IgD-negative memory B cell (primary cell): ENCODE results near the gene TNS2. TPM values are rescaled to one million over a fixed set of nuclear protein-coding genes. Genes with fewer than 3 reads are reported as not detected.

Experiments used
- H3K27ac Mint-ChIP-seq, 3 donors: one replicate each; pipeline ENCODE4 v1.8.0; 2020 to 2022; ENCODE audit warnings: mild to moderate bottlenecking in 3 of 3, mixed read lengths in 3 of 3, moderate library complexity in 1 of 3
- H3K27me3 Mint-ChIP-seq: one replicate; pipeline ENCODE4 v1.8.0; 2021; ENCODE audit warnings: mixed read lengths
- H3K36me3 Mint-ChIP-seq: one replicate; pipeline ENCODE4 v1.8.0; 2020; ENCODE audit warnings: mild to moderate bottlenecking, mixed read lengths
- H3K4me1 Mint-ChIP-seq, 3 donors: one replicate each; pipeline ENCODE4 v1.8.0; 2020 to 2022; ENCODE audit warnings: mixed read lengths in 3 of 3, mild to moderate bottlenecking in 1 of 3
- H3K4me3 Mint-ChIP-seq, 4 donors: one replicate each; pipeline ENCODE4 v1.8.0; 2020 to 2022; ENCODE audit warnings: mild to moderate bottlenecking in 4 of 4, mixed read lengths in 4 of 4, moderate library complexity in 3 of 4
- H3K9me3 Mint-ChIP-seq, 3 donors: one replicate each; pipeline ENCODE4 v1.8.0; 2020 to 2021; ENCODE audit warnings: mixed read lengths in 3 of 3, mild to moderate bottlenecking in 1 of 3
- polyA plus RNA-seq: library from polyadenylated mRNA; unstranded; fragments of 300-500 nt; fragmentation: Illumina TruSeq; gene quantifications from one replicate; pipeline ENCODE4 v1.2.3, GENCODE V29; 2021

The TNS2 gene
- polyA plus RNA-seq, 1 donor from 2014 or later, result not detected

- Mint-ChIP-seq H3K36me3 (no peaks in the 10 kb centered on the region), H3K4me1 (no peaks in the 10 kb centered on the region), H3K9me3 (no peaks in the 10 kb centered on the region), H3K4me3 (no peak overlapping the region), H3K27ac (no peak overlapping the region), H3K27me3 (no peaks in the 10 kb centered on the region)
Observed at GRCh38 chr12:53059434-53060063, 9.7 kb downstream of the TNS2 start.

DNA sequence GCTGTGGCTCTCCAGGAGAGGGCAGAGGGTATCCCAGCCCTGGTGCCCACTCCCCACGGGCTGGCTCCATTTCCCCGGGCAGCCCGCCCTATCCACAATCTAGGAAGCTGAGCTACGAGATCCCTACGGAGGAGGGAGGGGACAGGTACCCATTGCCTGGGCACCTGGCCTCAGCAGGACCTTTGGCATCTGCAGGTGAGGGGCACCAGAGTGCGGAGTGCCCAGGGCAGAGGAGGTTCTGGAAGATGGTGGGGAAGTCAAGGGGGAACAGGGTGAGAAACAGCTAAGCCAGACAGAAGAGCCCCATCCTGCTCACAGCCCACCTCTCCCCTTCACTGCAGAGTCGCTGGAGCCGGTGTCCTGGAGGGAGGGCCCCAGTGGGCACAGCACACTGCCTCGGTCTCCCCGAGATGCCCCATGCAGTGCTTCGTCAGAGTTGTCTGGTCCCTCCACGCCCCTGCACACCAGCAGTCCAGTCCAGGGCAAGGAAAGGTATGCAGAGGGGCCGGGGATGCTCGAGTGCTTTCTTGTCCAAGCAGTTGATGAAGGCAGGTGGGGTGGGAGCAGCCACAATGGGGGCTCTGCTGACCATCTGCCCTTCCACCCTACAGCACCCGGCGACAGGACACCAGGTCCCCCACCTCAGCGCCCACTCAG, 10.3 kb downstream of the TNS2 start:
- H3K36me3 Mint-ChIP-seq, result peaks cover 2% of the 10 kb centered on the region
- no peak overlapping the region for H3K4me3 Mint-ChIP-seq
- H3K27ac Mint-ChIP-seq, result no peak overlapping the region
- no peaks in the 10 kb centered on the region for H3K4me1 Mint-ChIP-seq
- H3K27me3 Mint-ChIP-seq, result no peaks in the 10 kb centered on the region
- no peaks in the 10 kb centered on the region for H3K9me3 Mint-ChIP-seq

DNA sequence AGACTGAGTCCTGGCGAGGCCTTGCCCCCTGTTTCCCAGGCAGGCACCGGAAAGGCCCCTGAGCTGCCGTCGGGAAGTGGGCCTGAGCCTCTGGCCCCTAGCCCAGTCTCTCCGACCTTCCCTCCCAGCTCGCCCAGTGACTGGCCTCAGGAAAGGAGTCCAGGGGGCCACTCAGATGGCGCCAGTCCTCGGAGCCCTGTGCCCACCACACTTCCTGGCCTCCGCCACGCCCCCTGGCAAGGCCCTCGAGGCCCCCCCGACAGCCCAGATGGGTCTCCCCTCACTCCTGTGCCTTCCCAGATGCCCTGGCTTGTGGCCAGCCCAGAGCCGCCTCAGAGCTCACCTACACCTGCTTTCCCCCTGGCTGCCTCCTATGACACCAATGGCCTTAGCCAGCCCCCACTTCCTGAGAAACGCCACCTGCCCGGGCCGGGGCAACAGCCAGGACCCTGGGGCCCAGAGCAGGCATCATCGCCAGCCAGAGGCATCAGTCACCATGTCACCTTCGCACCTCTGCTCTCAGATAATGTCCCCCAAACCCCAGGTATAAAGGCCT, 10.9 kb downstream of the TNS2 start:
- Mint-ChIP-seq H3K27me3 (no peaks in the 10 kb centered on the region), H3K4me1 (peaks cover 0 to under 1% (median 0%) of the 10 kb centered on the region in 3 donors), H3K9me3 (no peaks in the 10 kb centered on the region), H3K36me3 (peaks cover 3% of the 10 kb centered on the region), H3K27ac (no peak overlapping the region), H3K4me3 (no peak overlapping the region)

GRCh38 chr12:53061404-53062010, 11.6 kb downstream of the TNS2 start:
- Mint-ChIP-seq H3K27me3 (no peaks in the 10 kb centered on the region), H3K9me3 (no peaks in the 10 kb centered on the region), H3K4me3 (no peak overlapping the region), H3K27ac (peak overlapping the region in 1 of 3 donors; percentile 23), H3K36me3 (peaks cover 3% of the 10 kb centered on the region), H3K4me1 (peaks cover 0 to 5% (median 3%) of the 10 kb centered on the region in 3 donors)

DNA sequence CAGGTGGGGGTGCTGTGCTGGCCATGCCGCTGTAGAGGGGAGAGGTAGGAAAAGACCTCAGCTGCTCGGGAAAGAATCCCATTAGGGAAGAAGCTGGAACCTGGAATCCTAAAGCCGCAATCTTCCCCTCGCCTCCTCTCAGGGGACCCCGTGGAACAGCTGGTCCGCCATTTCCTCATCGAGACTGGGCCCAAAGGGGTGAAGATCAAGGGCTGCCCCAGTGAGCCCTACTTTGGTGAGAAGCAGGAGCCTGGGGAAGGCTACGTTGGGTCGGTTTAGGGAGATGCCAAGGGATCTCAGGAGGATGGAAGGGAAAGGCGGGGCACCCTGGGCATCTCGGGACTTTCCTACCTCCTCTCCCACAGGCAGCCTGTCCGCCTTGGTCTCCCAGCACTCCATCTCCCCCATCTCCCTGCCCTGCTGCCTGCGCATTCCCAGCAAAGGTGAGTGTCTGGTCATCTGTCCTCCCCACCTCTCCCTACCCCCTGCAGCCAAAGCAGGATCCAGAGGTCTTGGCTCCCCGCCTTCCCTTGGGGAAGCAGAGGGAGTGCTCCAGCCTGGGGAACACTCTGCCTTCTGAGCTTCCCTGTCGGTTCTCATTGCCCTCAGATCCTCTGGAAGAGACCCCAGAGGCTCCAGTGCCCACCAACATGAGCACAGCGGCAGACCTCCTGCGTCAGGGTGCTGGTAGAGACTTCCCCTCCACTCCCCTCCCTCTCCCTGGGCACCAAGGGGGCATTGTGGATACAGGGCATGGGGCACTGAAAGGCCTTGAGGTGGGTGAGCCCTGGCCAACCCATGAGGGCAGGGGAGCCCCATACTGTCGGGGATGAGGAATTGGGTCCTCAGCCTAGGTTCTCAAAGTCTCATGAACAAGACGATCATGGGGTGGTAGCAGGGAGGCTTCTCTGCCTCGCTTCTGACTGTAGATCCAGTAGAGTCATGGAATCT, 12.4 kb downstream of the TNS2 start:
- H3K36me3 Mint-ChIP-seq, result peaks cover 5% of the 10 kb centered on the region
- no peaks in the 10 kb centered on the region for H3K9me3 Mint-ChIP-seq
- no peaks in the 10 kb centered on the region for H3K27me3 Mint-ChIP-seq
- H3K4me1 Mint-ChIP-seq, result peaks cover 0 to 5% (median 3%) of the 10 kb centered on the region in 3 donors
- H3K4me3 Mint-ChIP-seq, result no peak overlapping the region
- peak overlapping the region in 2 of 3 donors; percentile 23 to 63 for H3K27ac Mint-ChIP-seq

DNA sequence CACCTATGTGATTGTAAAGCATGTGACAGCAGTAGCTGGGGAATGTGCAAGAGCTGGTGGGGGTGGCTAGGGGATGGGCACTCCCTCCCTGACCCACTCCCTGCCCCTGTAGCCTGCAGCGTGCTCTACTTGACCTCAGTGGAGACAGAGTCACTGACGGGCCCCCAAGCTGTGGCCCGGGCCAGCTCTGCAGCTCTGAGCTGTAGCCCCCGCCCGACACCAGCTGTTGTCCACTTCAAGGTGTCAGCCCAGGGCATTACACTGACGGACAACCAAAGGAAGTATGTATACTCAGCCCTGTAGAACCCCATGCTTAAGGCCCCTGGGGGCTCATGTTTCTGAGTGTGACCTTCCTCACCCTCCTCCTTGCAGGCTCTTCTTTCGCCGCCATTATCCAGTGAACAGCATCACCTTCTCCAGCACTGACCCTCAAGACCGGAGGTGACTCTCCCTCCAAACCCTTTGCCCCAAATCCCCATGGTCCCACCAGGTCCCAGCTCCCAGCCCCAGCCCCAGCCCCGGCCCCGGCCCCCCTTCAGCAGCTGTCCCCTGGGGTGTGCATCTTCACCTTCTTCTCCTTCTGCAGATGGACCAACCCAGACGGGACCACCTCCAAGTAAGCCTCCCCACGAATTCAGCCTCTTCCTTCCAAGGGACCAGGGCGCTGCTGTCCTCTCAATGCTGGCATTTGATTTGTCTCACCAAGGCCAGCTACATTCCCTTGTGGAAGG, 13.3 kb downstream of the TNS2 start:
- H3K9me3 Mint-ChIP-seq, result no peaks in the 10 kb centered on the region
- H3K36me3 Mint-ChIP-seq, result peaks cover 5% of the 10 kb centered on the region
- no peak overlapping the region for H3K27ac Mint-ChIP-seq
- no peaks in the 10 kb centered on the region for H3K27me3 Mint-ChIP-seq
- H3K4me1 Mint-ChIP-seq, result peaks cover 0 to 7% (median 3%) of the 10 kb centered on the region in 3 donors
- H3K4me3 Mint-ChIP-seq, result no peak overlapping the region

DNA sequence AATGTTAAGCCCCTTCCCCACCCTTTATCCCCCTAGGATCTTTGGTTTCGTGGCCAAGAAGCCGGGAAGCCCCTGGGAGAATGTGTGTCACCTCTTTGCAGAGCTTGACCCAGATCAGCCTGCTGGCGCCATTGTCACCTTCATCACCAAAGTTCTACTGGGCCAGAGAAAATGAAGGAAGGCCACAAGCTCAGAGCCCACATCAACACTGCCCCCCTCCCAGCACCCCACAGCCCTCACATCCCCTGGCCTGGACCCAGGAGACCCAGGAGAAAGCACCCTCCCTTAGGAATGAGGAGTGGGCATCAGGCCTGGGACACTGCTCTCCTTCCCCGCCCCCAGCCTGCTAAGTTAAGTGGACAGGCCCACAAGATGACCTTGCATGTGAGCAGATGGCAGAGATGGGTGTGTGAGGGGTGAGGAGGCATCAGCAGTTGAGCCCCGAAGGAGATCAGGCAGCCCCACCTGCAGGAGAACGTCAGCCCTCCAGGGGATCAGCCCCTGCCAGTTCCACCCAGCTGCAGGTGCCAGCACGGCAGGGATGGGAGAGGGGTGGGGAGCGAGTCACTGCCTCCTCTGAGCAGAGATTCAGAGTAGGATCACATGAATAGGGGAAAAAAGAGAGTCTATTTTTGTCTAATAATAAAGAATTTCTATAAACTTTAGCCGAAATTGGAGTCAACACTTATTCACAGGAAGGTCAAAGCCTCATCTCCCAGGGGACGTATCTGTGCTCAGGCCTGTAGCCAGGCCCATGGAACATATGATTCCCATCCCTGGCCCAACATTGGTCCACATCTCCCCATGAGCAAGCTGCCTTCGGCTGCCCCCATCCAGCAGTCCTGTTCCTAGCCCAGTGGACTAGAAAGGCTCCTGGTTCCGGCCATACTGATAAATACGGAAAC, 14.1 kb downstream of the TNS2 start:
- Mint-ChIP-seq H3K36me3 (peaks cover 5% of the 10 kb centered on the region), H3K4me1 (peaks cover 0 to 7% (median 3%) of the 10 kb centered on the region in 3 donors), H3K9me3 (no peaks in the 10 kb centered on the region), H3K27ac (no peak overlapping the region), H3K27me3 (no peaks in the 10 kb centered on the region), H3K4me3 (no peak overlapping the region)

DNA sequence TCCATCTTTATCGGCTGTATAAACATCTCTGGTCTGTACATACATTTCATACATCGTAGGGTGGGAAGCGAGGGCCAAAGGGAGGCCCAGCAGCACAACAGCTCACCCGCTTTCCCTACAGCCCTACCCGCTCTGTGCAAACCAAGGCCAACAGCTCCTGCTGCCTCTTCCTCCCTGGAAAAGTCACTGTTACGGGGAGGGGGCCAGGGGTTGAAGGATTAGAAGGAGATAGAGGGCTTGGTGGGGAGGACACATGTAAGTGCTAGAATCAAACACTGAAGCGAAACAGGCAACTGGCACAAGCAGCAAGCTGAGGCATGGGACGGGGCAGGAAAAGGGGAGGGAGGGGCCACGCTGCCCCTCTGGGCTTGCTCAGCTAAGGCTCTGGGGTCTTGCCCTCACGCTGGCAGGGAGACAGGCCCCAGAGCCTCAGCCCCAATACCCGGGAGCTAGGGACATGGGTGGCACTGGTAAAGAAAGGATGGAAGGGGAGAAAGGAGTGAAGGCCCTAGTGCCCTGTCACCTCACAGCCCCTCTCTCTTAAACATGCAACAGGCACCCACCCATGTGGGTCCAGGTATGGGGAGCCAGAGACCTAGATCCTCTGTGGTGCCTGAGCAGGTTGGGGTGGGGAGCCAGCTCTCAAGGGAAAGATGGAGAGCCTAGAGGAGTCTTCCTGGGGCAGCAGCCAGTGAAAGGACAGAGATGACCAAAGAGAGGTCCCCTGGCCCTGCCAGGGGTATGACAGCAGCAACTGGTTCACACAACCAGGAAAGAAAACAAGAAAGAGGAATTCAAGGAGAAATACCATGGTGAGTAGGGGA, 15.0 kb downstream of the TNS2 start:
- peaks cover 5% of the 10 kb centered on the region for H3K36me3 Mint-ChIP-seq

GRCh38 chr12:53065470-53065869, 15.6 kb downstream of the TNS2 start:
- peak overlapping the region in 1 of 3 donors; percentile 44 for H3K27ac Mint-ChIP-seq

More for the DNA sequence above, 15.0 kb downstream of the TNS2 start:
- Mint-ChIP-seq H3K27ac (peak overlapping the region in 1 of 3 donors; percentile 44), H3K4me3 (no peak overlapping the region), H3K27me3 (no peaks in the 10 kb centered on the region), H3K4me1 (peaks cover 0 to 7% (median 3%) of the 10 kb centered on the region in 3 donors), H3K9me3 (no peaks in the 10 kb centered on the region)

GRCh38 chr12:53065975-53066931, 16.4 kb downstream of the TNS2 start:
- Mint-ChIP-seq H3K27me3 (no peaks in the 10 kb centered on the region), H3K36me3 (peaks cover 8% of the 10 kb centered on the region), H3K27ac (peak overlapping the region in 1 of 3 donors; percentile 40)

More at GRCh38 chr12:53065470-53065869, 15.6 kb downstream of the TNS2 start:
- H3K36me3 Mint-ChIP-seq, result peaks cover 8% of the 10 kb centered on the region
- no peak overlapping the region for H3K4me3 Mint-ChIP-seq
- H3K4me1 Mint-ChIP-seq, result peaks cover under 1 to 7% (median 3%) of the 10 kb centered on the region in 3 donors
- no peaks in the 10 kb centered on the region for H3K27me3 Mint-ChIP-seq
- H3K9me3 Mint-ChIP-seq, result no peaks in the 10 kb centered on the region

GRCh38 chr12:53067074-53067992, 17.5 kb downstream of the TNS2 start:
- Mint-ChIP-seq H3K4me3 (no peak overlapping the region), H3K27ac (no peak overlapping the region), H3K36me3 (peaks cover 8% of the 10 kb centered on the region), H3K9me3 (no peaks in the 10 kb centered on the region), H3K4me1 (peaks cover 4 to 10% (median 7%) of the 10 kb centered on the region in 3 donors), H3K27me3 (no peaks in the 10 kb centered on the region)

More at GRCh38 chr12:53065975-53066931, 16.4 kb downstream of the TNS2 start:
- Mint-ChIP-seq H3K4me3 (peak overlapping the region in 1 of 4 donors; percentile 54), H3K9me3 (no peaks in the 10 kb centered on the region), H3K4me1 (peaks cover 4 to 7% (median 6%) of the 10 kb centered on the region in 3 donors)
